Duodenal mucosa (tissue), 2 donors: ENCODE measurements around the gene LLGL2.
"Not testable (repeated sequence)": the region's sequence is repeated elsewhere in the genome, so short reads cannot be mapped to it uniquely, and the experiment has no call there.

Experiments used
- H3K27ac ChIP-seq: one replicate; pipeline ENCODE4 v1.7.0; 2013; ENCODE audit warnings: low read depth, low read length
- H3K27me3 ChIP-seq, 2 donors: one replicate each; pipeline ENCODE4 v1.7.0; 2013; ENCODE audit warnings: low read length in 2 of 2, control low read depth in 1 of 2; ENCODE audit not compliant: insufficient read depth in 2 of 2, control insufficient read depth in 1 of 2
- H3K36me3 ChIP-seq, 2 donors: one replicate each; pipeline ENCODE4 v1.7.0; 2013; ENCODE audit warnings: low read length in 2 of 2, control low read depth in 1 of 2; ENCODE audit not compliant: insufficient read depth in 2 of 2, control insufficient read depth in 1 of 2
- H3K4me1 ChIP-seq, 2 donors: one replicate each; pipeline ENCODE4 v1.7.0; 2013; ENCODE audit warnings: low read length in 2 of 2, control low read depth in 1 of 2; ENCODE audit not compliant: insufficient read depth in 2 of 2, control insufficient read depth in 1 of 2
- H3K4me3 ChIP-seq, 2 donors: one replicate each; pipeline ENCODE4 v1.7.0; 2013; ENCODE audit warnings: low read length in 2 of 2, low read depth in 1 of 2
- H3K9ac ChIP-seq, 2 donors: one replicate each; pipeline ENCODE4 v1.7.0; 2013; ENCODE audit warnings: low read length in 2 of 2, low read depth in 1 of 2
- H3K9me3 ChIP-seq, 2 donors: one replicate each; pipeline ENCODE4 v1.7.0; 2013; ENCODE audit warnings: low read length in 2 of 2, control low read depth in 1 of 2; ENCODE audit not compliant: control insufficient read depth in 1 of 2

The LLGL2 gene

DNA sequence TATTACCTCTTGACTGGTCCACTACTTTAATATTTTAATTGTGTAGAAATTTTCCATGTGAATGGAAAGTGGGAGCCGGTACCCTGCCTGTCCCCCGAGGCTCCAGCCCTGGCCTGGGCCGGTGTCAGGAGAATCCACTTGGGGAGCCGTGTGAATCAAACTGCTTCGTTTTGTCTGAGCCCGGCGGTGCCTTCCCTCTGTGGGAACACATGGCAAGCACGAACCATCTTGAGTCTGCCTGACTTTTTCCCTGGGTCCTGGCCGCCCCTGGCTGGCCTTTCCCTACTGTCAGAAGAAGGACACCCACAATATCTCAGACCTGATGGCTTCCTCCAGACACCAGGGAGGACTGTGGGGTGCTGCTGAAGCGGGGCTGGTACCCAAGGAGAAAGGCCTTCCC lies 49.7 kb downstream of the LLGL2 start:
- Histone ChIP-seq H3K9me3 (no peaks in the 10 kb centered on the region), H3K4me1 (peaks cover 0 to 24% of the 10 kb centered on the region in 2 donors), H3K27ac (no peak overlapping the region), H3K4me3 (no peak overlapping the region), H3K27me3 (no peaks in the 10 kb centered on the region), H3K36me3 (peaks cover 10 to 29% of the 10 kb centered on the region in 2 donors), H3K9ac (no peak overlapping the region)

DNA sequence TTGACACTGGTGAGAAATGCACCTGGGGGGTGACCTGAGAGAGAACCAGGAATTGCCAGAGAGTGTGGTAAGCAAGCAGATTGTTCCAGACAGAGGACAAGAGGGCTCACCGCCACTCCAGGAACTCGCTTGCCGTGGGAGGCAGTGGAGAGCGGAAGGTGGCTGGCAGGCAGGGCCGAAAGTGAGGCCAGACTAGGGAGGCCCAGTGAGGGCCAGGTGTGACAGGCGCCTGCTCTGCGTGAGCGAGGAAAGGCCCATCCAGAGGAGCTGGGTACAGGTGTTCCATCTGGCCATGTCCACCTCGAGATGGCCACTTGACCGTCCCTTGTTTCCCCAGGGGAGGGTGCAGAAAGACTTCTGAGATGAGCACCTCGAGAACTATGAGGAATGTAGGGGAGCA lies 50.2 kb downstream of the LLGL2 start:
- Histone ChIP-seq H3K9ac (peak overlapping the region in 1 of 2 donors; percentile 12), H3K4me1 (peaks cover 0 to 24% of the 10 kb centered on the region in 2 donors), H3K36me3 (peaks cover 5 to 24% of the 10 kb centered on the region in 2 donors), H3K27ac (no peak overlapping the region), H3K9me3 (no peaks in the 10 kb centered on the region), H3K4me3 (no peak overlapping the region), H3K27me3 (no peaks in the 10 kb centered on the region)

DNA sequence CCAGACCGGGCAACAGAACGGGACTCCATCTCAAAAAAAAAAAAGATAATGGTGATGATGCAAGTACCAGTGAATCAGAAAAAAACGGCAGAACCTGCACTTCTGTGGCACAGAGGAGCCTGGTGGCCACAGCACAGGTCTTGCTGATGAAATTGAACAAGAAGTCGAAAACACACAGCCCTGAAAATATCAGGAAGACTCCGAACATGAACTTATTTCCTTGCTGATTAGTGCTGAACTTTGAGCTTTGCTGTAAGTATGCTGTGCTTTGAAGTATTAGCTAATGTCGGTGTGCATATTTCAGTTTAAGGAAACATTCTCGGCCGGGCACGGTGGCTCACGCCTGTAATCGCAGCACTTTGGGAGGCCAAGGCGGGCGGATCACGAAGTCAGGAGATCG lies 51.2 kb downstream of the LLGL2 start:
- H3K4me1 ChIP-seq = peaks cover 0 to 19% of the 10 kb centered on the region in 2 donors
- H3K27me3 ChIP-seq = no peaks in the 10 kb centered on the region
- no peaks in the 10 kb centered on the region for H3K9me3 ChIP-seq
- H3K36me3 ChIP-seq = peaks cover 4 to 16% of the 10 kb centered on the region in 2 donors
- no peak overlapping the region for H3K9ac ChIP-seq
- H3K4me3 ChIP-seq = no peak overlapping the region
- H3K27ac ChIP-seq = no peak overlapping the region

DNA sequence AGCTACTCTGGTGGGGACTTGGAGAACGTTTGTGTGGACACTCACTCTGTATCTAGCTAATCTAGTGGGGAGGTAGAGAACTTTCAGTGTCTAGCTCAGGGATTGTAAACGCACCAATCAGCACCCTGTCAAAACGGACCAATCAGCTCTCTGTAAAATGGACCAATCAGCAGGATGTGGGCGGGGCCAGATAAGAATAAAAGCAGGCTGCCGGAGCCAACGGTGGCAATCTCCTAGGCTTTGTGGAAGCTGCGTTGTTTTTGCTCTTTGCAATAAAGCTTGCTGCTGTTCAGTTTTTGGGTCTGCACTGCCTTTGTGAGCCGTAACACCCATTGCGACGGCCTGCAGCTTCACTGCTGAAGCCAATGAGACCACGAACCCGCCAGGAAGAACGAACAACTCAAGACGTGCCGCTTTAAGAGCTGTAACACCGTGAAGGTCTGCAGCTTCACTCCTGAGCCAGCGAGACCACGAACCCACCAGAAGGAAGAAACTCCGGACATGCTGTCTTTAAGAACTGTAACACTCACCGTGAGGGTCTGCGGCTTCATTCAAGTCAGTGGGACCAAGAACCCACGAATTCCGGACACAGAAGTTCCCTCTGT lies 55.7 kb downstream of the LLGL2 start:
- H3K9me3 ChIP-seq, H3K9ac ChIP-seq, H3K4me3 ChIP-seq, H3K36me3 ChIP-seq, H3K27me3 ChIP-seq, H3K27ac ChIP-seq: not testable (repeated sequence)
- peaks cover 0 to 17% of the 10 kb centered on the region in 2 donors for H3K4me1 ChIP-seq

DNA sequence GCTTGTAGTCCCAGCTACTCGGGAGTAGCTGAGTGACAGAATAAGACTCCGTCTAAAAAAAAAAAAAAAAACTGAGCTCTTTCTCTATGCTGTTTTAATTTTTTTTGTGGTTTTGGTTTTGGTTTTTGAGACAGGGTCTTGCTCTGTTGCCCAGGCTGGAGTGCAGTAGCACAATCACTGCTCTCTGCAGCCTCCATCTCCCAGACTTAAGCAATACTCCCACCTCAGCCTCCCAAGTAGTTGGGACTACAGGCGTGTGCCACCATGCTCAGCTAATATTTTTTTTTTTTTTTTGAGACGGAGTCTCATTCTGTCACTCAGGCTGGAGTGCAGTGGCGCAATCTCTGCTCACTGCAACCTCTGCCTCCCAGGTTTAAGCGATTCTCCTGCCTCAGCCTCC lies 57.7 kb downstream of the LLGL2 start:
- not testable (repeated sequence) for H3K27ac ChIP-seq, H3K4me3 ChIP-seq, H3K9ac ChIP-seq, H3K9me3 ChIP-seq, H3K36me3 ChIP-seq, H3K27me3 ChIP-seq
- peaks cover 3 to 14% of the 10 kb centered on the region in 2 donors for H3K4me1 ChIP-seq

DNA sequence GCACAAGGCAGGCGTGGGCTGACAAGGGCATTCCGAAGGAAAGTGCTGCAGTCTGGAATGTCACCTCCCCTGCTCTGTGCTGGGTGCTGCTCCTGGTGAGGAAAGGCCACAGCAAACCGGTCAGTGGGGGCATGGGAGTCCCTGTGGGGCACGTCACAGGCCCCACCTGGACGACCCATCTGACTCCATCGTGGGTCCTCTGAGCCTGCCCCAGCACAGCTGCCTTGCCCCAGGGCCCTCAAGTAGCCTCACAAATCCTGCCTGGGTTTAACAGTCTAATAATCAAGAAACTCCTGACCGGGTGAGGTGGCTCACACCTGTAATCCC lies 59.3 kb downstream of the LLGL2 start:
- H3K9me3 ChIP-seq = no peaks in the 10 kb centered on the region
- no peaks in the 10 kb centered on the region for H3K27me3 ChIP-seq
- no peaks in the 10 kb centered on the region for H3K36me3 ChIP-seq
- no peak overlapping the region for H3K4me3 ChIP-seq
- H3K27ac ChIP-seq = no peak overlapping the region
- peaks cover 3 to 4% of the 10 kb centered on the region in 2 donors for H3K4me1 ChIP-seq
- no peak overlapping the region for H3K9ac ChIP-seq

DNA sequence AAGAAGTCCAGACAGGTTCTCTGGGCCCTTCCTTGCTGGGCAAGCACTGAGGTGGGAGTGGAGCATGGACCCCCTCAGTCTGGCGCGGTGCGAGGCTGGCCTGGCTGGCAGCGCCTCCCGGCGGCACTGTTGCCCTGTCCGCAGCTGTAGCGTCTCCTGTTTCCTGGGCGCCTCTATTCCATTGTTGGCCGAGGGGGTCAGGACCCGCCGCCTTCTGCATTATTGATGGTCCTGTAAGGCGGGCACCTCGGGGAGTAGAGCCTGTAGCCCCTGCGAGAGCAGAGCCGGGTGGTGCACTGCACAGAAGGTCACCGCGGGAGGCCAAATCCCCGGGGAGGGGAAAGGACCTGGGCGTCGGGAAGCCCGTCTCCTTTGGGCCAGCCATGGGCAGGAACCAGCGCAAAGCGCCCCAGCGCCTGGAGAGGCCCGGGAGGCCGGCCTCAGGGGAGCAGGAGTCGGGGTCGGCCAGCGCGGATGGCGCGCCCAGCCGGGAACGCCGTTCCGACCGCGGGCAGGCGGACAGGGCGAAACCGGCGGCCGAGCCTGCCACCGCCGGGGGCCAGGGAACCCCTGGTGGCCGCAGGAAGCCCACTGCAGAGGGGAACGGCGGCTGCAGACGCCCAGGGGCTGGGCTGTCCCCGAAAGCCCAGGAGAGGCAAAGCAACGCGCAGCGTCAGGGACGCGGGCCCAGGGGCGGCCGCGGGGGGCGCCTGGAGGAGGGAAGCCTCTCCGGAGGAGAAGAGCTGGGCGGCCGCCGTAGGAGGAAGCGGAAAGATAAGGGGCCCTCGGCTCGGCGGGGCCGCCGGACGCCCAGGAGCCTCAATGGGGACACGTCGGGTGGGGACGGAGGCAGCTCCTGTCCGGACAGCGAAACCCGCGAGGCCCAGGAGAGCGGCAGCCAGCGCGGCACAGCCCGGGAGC lies 62.4 kb downstream of the LLGL2 start, which contains the start of gene MYO15B:
Gene MYO15B, plus strand, starts transcription at position 126 of the 921 bp plus-strand sequence. Its CDS starts 258 bp downstream, at position 384.
- no peaks in the 10 kb centered on the region for H3K36me3 ChIP-seq
- peak within 1 kb of the TSS; percentile 81 for H3K27ac ChIP-seq
- peaks cover 3 to 4% of the 10 kb centered on the region in 2 donors for H3K4me1 ChIP-seq
- H3K9ac ChIP-seq = peak within 1 kb of the TSS; percentile 40 to 59
- H3K9me3 ChIP-seq = no peaks in the 10 kb centered on the region
- H3K4me3 ChIP-seq = peak within 1 kb of the TSS; percentile 43 to 71
- no peaks in the 10 kb centered on the region for H3K27me3 ChIP-seq

DNA sequence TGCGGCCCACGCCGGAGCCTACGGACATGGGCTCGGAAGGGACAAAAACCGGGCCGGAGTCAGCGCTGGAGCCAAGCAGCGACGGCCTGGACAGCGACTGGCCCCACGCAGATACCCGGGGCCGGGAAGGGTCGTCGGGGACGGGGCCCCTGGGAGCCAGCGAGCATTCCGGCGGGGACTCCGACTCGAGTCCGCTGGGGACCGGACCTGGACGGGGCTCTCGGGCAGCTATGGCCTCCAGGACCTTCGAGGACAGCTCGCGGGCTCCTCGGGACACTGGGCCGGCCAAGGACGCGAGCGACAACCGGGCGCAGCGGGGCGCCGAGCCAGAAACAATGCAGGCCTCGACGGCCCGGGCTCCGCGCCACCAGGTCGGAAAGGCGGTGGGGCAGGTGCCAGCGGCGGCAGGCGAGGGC lies 63.1 kb downstream of the LLGL2 start:
- Histone ChIP-seq H3K9me3 (no peaks in the 10 kb centered on the region), H3K9ac (peak overlapping the region; percentile 40 to 59), H3K27me3 (no peaks in the 10 kb centered on the region), H3K36me3 (no peaks in the 10 kb centered on the region), H3K4me1 (peaks cover 3 to 4% of the 10 kb centered on the region in 2 donors), H3K4me3 (peak overlapping the region in 1 of 2 donors; percentile 71), H3K27ac (peak overlapping the region; percentile 81)

DNA sequence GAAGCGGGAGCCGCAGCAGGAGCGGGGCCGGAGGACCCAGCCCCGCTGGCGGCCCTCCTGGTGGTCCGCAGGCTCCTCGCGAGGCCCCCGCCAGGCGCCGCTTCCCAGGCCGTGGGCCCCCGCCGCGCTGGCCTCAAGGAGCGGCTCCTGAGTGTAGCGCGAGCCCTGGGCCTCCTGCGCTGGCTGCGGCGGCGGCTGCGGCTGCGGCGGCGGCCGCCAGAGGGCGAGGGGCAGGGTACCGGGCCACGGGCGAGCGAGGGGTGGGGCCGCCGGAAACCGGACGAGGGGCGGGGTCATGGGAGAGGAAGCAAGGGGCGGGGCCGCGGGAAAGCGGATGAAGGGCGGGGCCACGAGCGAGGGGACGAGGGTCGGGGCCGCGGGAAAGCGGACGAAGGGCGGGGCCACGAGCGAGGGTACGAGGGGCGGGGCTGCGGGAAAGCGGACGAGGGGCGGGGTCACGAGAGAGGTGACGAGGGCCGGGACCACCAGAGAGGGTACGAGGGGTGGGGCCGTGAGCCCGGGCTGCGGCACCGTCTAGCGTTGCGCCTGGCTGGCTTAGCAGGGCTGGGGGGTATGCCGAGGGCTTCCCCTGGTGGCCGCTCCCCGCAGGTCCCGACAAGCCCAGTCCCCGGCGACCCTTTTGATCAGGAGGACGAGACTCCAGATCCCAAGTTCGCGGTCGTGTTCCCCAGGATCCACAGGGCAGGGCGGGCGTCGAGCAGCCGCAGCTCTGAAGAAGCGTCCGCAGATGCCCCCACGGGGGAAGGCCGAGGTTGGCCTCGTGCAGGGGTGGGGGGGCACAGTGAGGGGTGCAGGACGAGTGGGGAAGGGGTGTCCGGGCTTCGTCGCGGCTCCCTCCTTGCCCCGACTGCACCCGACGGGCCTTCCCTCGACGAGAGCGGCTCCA lies 63.8 kb downstream of the LLGL2 start:
- H3K9ac ChIP-seq = peak overlapping the region; percentile 40 to 59
- H3K4me1 ChIP-seq = peaks cover 3 to 4% of the 10 kb centered on the region in 2 donors
- H3K27ac ChIP-seq = peak overlapping the region; percentile 81
- H3K27me3 ChIP-seq = no peaks in the 10 kb centered on the region
- no peaks in the 10 kb centered on the region for H3K9me3 ChIP-seq
- H3K36me3 ChIP-seq = no peaks in the 10 kb centered on the region
- peak overlapping the region; percentile 55 to 71 for H3K4me3 ChIP-seq
